ENCODE data around the gene SLC9A5.

The SLC9A5 gene

GRCh38 chr16:67202426-67202825, 46.4 kb upstream of the SLC9A5 start:
- TF ChIP-seq CTCF (IDR thresholded peaks at IDR 0.05) = no peak
- H3K27ac ChIP-seq = no peak overlapping the region
- no peak overlapping the region for H3K4me3 ChIP-seq
- DNase-seq (ENCODE audit: low spot score) = no peak

GRCh38 chr16:67202956-67203493, 45.8 kb upstream of the SLC9A5 start:
- H3K4me3 ChIP-seq = no peak overlapping the region
- DNase-seq (ENCODE audit: low spot score) = no peak
- no peak for TF ChIP-seq CTCF (IDR thresholded peaks at IDR 0.05)
- no peak overlapping the region for H3K27ac ChIP-seq

- TF ChIP-seq CTCF (IDR thresholded peaks at IDR 0.05) = no peak
- DNase-seq (ENCODE audit: low spot score) = no peak
- Histone ChIP-seq H3K27ac (no peak overlapping the region), H3K4me3 (no peak overlapping the region)
These were observed 44.7 kb upstream of the SLC9A5 start for GRCh38 chr16:67204076-67204475.

- no peak for DNase-seq (ENCODE audit: low spot score)
- no peak overlapping the region for H3K4me3 ChIP-seq
- no peak overlapping the region for H3K27ac ChIP-seq
- TF ChIP-seq CTCF (IDR thresholded peaks at IDR 0.05) = no peak
These were observed 42.5 kb upstream of the SLC9A5 start for GRCh38 chr16:67206129-67206837.

GRCh38 chr16:67206838-67207248, 41.9 kb upstream of the SLC9A5 start:
- H3K4me3 ChIP-seq = no peak overlapping the region
- no peak for DNase-seq (ENCODE audit: low spot score)
- H3K27ac ChIP-seq = no peak overlapping the region
- TF ChIP-seq CTCF (IDR thresholded peaks at IDR 0.05) = no peak

- H3K27ac ChIP-seq = no peak overlapping the region
- DNase-seq (ENCODE audit: low spot score) = no peak
- no peak overlapping the region for H3K4me3 ChIP-seq
- no peak for TF ChIP-seq CTCF (IDR thresholded peaks at IDR 0.05)
These were observed 41.3 kb upstream of the SLC9A5 start for GRCh38 chr16:67207249-67208091.

Measured in coronary artery (tissue), 2 donors.